ENCODE data around the gene ZNF273. TPM values are rescaled to one million over a fixed set of nuclear protein-coding genes. Genes with fewer than 3 reads are reported as not detected.

ZNF273 gene
- total RNA-seq, 1 experiment from 2014 or later, result 17.9 TPM

GRCh38 chr7:64874562-64875250 is 28.4 kb upstream of the ZNF273 start:
- H4K8ac ChIP-seq (replicated peaks; ENCODE audit: insufficient read length, low read depth, low read length), result no peak overlapping the region
- Mint-ChIP-seq H3K9me3 (peaks cover 76 to 86% of the 10 kb centered on the region in 2 experiments), H3K36me3 (ENCODE audit: insufficient read depth in 1 of 3, low read depth in 3 of 3) (peaks cover 4 to 10% (median 6%) of the 10 kb centered on the region in 3 experiments; a peak in 5 of 7 replicates), H3K4me1 (0 out of 4 replicates have a peak, but pooled peaks cover 0 to 3% of the 10 kb centered on the region in 2 experiments), H3K27me3 (ENCODE audit: low read depth) (peaks cover 59% of the 10 kb centered on the region), H3K4me3 (no peak overlapping the region), H3K27ac (no peak overlapping the region)
- no peak overlapping the region for H3K56ac ChIP-seq (ENCODE audit: insufficient read length, low read depth, low read length)
- H2BK5ac ChIP-seq (ENCODE audit: insufficient read length, low read length), result no peak overlapping the region
- H4K91ac ChIP-seq (ENCODE audit: insufficient read length, low read depth, low read length), result no peak overlapping the region
- no peaks in the 10 kb centered on the region for H3K9me3 ChIP-seq (ENCODE audit: control insufficient read depth, low read depth, low read length)
- H3K27ac ChIP-seq (ENCODE audit: insufficient read length, low read depth, low read length), result no peak overlapping the region
- no peak overlapping the region for H4K5ac ChIP-seq (ENCODE audit: insufficient read length, low read depth, low read length)
- TF ChIP-seq, protein P1, sequence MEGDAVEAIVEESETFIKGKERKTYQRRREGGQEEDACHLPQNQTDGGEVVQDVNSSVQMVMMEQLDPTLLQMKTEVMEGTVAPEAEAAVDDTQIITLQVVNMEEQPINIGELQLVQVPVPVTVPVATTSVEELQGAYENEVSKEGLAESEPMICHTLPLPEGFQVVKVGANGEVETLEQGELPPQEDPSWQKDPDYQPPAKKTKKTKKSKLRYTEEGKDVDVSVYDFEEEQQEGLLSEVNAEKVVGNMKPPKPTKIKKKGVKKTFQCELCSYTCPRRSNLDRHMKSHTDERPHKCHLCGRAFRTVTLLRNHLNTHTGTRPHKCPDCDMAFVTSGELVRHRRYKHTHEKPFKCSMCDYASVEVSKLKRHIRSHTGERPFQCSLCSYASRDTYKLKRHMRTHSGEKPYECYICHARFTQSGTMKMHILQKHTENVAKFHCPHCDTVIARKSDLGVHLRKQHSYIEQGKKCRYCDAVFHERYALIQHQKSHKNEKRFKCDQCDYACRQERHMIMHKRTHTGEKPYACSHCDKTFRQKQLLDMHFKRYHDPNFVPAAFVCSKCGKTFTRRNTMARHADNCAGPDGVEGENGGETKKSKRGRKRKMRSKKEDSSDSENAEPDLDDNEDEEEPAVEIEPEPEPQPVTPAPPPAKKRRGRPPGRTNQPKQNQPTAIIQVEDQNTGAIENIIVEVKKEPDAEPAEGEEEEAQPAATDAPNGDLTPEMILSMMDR (conservative IDR thresholded peaks at IDR 0.05), result no peak
- H3K23ac ChIP-seq (ENCODE audit: insufficient read length, low read depth, low read length), result no peak overlapping the region
- H3K14ac ChIP-seq (ENCODE audit: insufficient read depth, low read length), result no peak overlapping the region
- no peak overlapping the region for H2AFZ ChIP-seq (ENCODE audit: low read length)
- H3K23me2 ChIP-seq (ENCODE audit: insufficient read length, low read depth, low read length, poor library complexity, severe bottlenecking), result no peaks in the 10 kb centered on the region
- no peaks in the 10 kb centered on the region for H3K79me2 ChIP-seq (ENCODE audit: insufficient read depth, low read length)
- H3K4ac ChIP-seq (ENCODE audit: low read depth, low read length), result no peak overlapping the region
- DNase-seq, result no peak
- H3K18ac ChIP-seq (ENCODE audit: insufficient read length, low read depth, low read length), result no peak overlapping the region
- no peaks in the 10 kb centered on the region for H4K20me1 ChIP-seq (ENCODE audit: control insufficient read depth, insufficient read depth, insufficient read length)
- H3K4me2 ChIP-seq (ENCODE audit: insufficient read depth, insufficient read length, low read length), result no peak overlapping the region
- no peaks in the 10 kb centered on the region; the same call in 1 of the 2 replicates for H3K27me3 ChIP-seq (ENCODE audit: insufficient read depth, low read length)
- H3K79me1 ChIP-seq (ENCODE audit: insufficient read depth, low read depth, low read length, poor library complexity, severe bottlenecking), result no peaks in the 10 kb centered on the region
- H2AK5ac ChIP-seq (ENCODE audit: insufficient read length, low read length), result no peak overlapping the region
- WGBS (ENCODE audit: extremely low coverage, insufficient read length, low lambda C conversion rate), result no CpG with 5 or more reads among the region's 23 CpGs
- no peak overlapping the region for H3T11ph ChIP-seq (ENCODE audit: low read length)
- H2BK20ac ChIP-seq (ENCODE audit: low read depth, low read length, poor library complexity, severe bottlenecking), result no peak overlapping the region
- H2BK15ac ChIP-seq (ENCODE audit: low read depth, low read length), result no peak overlapping the region
- H2BK12ac ChIP-seq (ENCODE audit: insufficient read length, low read depth, low read length), result no peak overlapping the region
- no peak overlapping the region for H3K9ac ChIP-seq (ENCODE audit: extremely low read depth, insufficient read length, low read length)
- H2BK120ac ChIP-seq (ENCODE audit: low read depth, low read length, poor library complexity, severe bottlenecking), result no peak overlapping the region
- H3K4me1 ChIP-seq (ENCODE audit: insufficient read depth, low read length), result no peaks in the 10 kb centered on the region
